Esophagus mucosa (tissue), 1 donor: ENCODE results near the gene MXD4. TPM values are rescaled to one million over a fixed set of nuclear protein-coding genes. Genes with fewer than 3 reads are reported as not detected.

Experiments
- ATAC-seq: fragments of 200-7000 bp; cut with Tn5 transposase; one replicate; pipeline ENCODE4 v1.9.1; 2020
- total RNA-seq: library from RNA; stranded (reverse); gene quantifications from one replicate; pipeline ENCODE4 v1.2.4, GENCODE V29; 2023
- donor health status: DM: yes; HTN: yes; CAD: no.

The MXD4 gene, protein sequence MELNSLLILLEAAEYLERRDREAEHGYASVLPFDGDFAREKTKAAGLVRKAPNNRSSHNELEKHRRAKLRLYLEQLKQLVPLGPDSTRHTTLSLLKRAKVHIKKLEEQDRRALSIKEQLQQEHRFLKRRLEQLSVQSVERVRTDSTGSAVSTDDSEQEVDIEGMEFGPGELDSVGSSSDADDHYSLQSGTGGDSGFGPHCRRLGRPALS
- 21.1 TPM for total RNA-seq

DNA sequence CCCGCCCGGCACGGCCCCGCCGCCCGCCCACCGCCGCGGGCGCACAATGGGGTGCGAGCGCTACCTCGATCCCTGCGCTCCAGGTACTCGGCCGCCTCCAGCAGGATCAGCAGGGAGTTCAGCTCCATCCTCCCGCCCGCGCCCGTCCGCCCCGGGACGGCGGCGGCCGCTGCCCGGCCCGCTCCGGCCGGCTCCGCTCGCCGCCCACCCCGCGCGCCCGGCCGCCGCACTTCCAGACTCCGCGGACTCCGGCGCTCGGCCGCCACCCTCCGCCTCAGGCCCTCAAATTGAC lies at the start of gene MXD4:
Gene MXD4 (minus strand): TSS at position 257 of the 292 bp plus-strand sequence. CDS start 129 bp downstream, at position 128.
- ATAC-seq, result no peak

DNA sequence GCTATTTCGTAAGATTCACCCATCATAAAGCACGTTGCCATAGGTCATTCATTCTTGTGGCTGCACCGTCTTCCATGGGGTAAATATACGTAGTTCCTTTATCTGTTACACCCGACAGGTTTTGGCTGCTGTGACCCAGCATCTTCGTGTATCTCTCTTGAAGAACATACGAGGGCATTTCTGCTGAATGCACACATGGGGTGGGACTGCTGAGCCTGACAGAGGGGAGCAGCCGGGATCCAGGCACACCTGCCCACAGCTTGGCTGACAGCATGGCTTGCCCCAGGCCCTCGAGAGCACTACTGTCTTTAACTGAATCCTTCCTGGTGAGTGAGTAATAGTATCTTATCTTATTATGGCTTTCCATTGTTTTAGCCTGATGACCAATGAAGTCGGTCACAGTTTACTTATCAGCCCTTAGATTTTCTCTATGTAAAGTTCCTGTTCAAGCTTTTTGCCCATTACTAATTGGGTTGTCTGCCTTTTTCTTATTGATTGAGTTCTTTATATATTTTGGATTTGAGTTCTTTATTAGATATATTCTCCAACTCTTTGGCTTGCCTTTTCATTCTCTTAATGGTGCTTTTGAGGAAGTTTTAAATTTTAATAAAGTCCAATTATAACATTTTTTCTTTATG lies 45.0 kb upstream of the MXD4 start:
- ATAC-seq, result no peak

DNA sequence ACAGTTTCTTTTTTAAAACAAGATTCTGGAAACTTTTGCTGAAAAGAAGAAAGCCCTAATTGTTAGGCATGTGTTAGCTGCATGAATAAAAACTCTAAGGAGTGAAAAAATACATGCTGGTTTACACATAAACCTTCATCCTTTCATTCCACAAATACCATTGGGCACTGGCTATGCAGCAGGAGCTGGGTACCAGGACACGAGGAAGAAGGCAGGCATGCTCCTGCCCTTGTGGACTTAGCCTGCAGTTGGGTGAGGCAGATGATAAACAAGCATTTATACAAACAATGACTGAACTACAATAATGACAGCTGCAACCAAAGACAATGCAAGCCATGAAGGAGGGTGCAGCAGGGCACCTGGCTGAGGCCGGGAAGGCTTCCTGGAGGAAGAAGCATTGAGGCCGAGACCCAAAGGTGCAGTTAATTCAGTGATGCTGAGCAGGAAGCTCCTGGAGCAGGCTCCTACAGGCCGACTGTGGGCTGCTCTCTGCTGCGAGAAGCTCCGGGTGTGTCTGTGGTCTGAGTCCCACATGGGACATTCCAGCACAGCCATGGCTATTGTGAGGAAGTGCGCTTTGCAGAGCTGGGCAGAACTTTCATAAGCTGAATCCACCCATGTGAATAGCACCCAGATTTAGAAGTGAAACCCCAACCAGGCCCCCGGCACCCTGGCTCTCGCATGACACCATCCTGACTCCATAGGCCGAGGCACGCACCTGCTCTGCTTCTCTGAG lies 44.0 kb upstream of the MXD4 start:
- peak; percentile 55 for ATAC-seq

- no peak for ATAC-seq
These were observed 43.1 kb upstream of the MXD4 start for GRCh38 chr4:2304877-2305561.

GRCh38 chr4:2304321-2304876 lies 42.5 kb upstream of the MXD4 start:
- ATAC-seq, result peak; percentile 7

DNA sequence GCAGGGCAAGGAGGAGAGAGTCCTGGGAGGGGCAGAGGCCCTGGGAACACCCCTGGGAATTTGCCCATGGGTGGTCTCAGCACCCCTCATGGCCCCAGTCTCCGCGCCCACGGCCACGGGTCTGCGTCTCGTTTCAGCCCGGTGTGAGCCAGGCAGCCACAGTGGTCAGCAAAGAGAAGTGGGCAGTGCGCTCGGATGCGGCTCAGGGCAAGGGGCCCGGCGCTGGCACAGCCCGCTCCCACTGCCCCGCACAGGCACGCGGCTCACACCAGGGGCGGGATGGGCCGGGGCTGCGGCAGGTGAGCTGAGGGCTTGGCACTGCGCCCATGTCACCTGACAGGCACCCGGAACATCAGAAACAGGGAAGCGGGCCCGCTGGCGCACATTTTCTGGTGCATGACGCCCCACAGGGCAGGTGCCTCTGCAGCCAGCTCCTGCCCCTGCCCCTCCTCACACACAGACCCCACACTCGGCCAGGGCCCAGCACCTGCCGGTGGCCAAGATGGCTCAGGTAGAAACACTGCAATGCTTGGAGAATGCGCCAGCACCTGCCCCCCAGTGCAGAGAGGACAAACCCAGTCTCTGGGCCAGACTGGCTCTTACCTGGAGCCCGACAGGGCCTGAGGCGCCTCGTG lies 41.9 kb upstream of the MXD4 start:
- no peak for ATAC-seq

DNA sequence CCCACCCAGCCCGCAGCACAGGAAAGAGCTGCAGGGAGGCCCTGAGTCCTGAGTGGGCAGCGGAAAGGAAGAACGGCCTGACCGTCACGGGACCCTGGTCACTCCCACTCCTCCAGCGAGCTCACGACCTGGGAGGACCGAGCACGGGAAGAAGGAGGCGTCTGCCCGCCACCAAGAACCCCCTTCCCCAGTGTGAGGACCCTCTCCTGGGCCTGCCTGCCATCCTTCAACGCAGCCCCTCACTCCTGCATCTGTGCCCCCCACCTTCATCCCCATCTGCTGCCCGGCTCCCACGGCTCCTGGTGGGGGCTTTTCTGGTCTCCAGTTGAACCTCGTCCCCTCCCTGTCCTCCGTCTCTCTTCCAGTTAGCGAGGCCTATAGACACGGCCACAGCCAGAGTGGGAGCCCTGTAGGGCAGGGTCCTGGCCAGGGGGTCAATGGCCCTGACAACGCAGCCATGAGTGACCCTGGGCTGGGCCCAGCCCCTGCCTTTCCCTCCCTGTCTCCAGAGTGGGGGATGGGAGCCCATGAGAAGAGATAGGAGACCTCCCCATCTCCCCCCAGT lies 41.3 kb upstream of the MXD4 start:
- ATAC-seq, result no peak

DNA sequence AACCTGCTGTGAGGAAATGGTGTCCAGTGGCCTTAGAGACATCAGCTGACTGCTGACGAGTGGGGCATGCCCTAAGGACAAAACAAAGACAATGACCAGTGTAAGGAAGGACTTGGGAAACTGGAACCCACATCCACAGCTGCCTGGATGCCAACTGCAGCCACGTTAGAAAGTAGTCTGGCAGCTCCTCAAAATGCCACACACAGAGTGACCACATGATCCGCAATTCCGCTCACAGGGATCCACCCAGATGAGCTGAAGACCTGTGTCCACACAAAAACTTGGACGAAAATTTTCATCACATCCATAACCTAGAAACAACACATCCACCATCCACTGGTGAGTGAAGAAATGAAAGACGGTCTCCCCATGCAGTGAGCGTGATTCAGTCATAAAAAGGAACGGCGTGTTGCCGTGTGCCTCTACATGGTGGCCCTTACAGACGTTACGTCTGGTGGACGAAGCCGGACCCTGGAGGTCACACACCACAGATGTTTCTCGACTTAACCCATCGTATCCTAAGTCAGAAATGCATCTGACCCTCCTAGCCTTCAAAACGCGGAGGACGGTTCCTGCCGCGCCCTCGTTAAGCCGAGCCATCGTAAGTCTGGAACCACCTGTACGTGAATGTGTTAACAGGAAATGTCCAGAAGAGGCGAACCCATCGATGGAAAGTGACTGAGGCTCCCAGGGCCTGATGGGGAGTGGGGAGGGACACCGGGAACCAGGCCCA lies 40.6 kb upstream of the MXD4 start:
- ATAC-seq, result no peak

GRCh38 chr4:2301806-2302205 lies 39.9 kb upstream of the MXD4 start:
- no peak for ATAC-seq

GRCh38 chr4:2301225-2301642 lies 39.3 kb upstream of the MXD4 start:
- no peak for ATAC-seq

GRCh38 chr4:2300431-2301224 lies 38.7 kb upstream of the MXD4 start:
- no peak for ATAC-seq

DNA sequence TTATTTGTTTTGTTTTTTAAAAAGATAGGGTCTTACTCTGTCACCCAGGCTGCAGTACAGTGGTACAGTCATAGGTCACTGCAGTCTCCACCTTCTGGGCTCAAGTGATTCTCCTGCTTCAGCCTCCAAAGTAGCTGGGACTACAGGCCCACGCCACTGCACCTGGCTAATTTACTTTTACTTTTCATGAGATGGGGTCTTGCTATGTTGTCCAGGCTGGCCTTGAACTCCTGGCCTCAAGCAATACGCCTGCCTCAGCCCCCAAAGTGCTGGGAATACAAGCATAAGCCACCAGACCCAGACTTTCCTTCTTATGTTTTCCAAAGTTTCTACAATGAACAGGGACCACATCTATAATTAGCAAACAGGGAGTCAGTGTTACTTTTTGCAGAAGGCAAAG lies 37.9 kb upstream of the MXD4 start:
- ATAC-seq, result no peak

- no peak for ATAC-seq
These were observed 36.7 kb upstream of the MXD4 start for GRCh38 chr4:2298532-2298991.

DNA sequence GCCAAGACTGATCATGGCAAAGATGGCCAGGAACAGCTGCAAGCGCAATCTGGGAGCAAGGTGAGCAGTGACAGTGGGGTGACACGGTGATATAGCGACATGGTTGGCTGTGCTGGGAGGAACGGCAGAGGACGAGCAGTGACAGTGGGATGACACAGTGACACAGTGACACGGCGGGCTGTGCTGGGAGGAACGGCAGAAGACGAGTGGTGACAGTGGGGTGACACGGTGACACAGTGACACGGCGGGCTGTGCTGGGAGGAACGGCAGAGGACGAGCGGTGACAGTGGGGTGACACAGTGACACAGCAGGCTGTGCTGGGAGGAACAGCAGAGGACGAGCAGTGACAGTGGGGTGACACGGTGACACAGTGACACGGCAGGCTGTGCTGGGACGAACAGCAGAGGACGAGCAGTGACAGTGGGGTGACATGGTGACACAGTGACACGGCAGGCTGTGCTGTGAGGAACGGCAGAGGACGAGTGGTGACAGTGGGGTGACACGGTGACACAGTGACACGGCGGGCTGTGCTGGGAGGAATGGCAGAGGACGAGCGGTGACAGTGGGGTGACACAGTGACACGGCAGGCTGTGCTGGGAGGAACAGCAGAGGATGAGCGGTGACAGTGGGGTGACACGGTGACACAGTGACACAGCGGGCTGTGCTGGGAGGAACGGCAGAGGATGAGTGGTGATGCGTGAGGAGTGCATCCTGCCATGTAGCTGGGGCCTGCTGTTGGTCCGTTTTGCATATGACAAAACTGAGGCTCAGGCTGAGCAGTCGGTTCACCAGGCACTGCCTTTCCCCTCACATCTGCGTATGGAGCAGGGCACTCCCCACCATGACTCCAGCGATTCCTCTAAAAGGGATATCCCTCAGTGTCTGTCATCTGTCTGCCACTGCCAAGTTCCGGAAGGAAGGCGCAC lies 36.0 kb upstream of the MXD4 start:
- no peak for ATAC-seq

- ATAC-seq, result no peak
These were observed 35.0 kb upstream of the MXD4 start for GRCh38 chr4:2296631-2297601.

GRCh38 chr4:2295900-2296442 lies 34.1 kb upstream of the MXD4 start:
- no peak for ATAC-seq

DNA sequence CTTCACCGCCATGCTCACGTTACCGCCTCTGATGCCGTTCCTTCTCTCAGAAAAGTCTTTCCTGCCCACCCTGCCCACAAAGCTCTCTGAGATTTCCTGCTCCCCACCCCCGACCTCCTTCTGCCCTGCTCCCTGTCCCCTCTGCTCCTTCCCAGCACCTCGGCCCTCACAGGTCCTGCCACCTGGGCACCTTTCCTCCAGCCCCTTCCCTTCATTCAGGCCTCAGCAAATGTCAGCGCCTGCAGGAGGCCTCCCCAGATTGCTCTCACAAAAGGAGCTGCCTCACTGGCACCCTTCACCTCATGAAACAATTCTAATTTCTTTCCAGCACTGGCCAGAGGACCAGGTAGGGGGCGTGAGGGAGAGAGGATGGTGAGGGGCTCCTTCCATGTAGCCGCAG lies 33.6 kb upstream of the MXD4 start:
- ATAC-seq, result no peak

GRCh38 chr4:2292646-2293108 lies 30.8 kb upstream of the MXD4 start:
- ATAC-seq, result no peak
